GM18858 (cell line): ENCODE data around the gene SEMA3B.
"Not testable (repeated sequence)": the region's sequence is repeated elsewhere in the genome, so short reads cannot be mapped to it uniquely, and the experiment has no call there.

Experiments
- ATAC-seq: cut with Tn5 transposase; IDR thresholded peaks from one replicate; pipeline ENCODE4 v1.9.1; 2021; ENCODE audit not compliant: unreplicated experiment

SEMA3B gene

GRCh38 chr3:50237754-50238548 is 31.0 kb upstream of the SEMA3B start:
- ATAC-seq = peak; percentile 32

- ATAC-seq = no peak
These were observed 30.4 kb upstream of the SEMA3B start for GRCh38 chr3:50238549-50239026.

GRCh38 chr3:50239649-50240048 is 29.3 kb upstream of the SEMA3B start:
- ATAC-seq = no peak

GRCh38 chr3:50241163-50241562 is 27.8 kb upstream of the SEMA3B start:
- ATAC-seq = no peak

- no peak for ATAC-seq
These were observed 27.1 kb upstream of the SEMA3B start for GRCh38 chr3:50241713-50242380.

DNA sequence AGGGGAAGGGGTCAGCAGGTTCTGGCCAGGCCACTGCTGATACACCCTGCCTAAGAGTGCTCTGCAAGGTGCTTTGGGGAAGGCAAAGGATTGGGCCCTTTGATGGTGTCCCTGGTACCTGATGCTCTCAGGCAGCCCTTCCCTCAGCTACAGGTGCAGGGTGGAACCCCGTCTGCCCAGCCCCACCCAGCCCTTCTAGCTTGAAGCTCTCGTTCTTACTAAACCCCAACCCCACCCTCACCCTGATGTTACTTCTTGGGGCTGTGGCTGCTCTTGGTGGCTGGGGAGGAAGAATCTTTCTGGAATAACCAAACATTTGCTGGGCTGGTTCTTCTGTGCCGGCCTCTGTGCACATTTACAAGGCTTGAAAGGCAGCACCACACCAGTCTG is 26.6 kb upstream of the SEMA3B start:
- ATAC-seq = no peak

- ATAC-seq = no peak
These were observed 25.9 kb upstream of the SEMA3B start for GRCh38 chr3:50242851-50243542.

GRCh38 chr3:50243543-50243895 is 25.4 kb upstream of the SEMA3B start:
- no peak for ATAC-seq

DNA sequence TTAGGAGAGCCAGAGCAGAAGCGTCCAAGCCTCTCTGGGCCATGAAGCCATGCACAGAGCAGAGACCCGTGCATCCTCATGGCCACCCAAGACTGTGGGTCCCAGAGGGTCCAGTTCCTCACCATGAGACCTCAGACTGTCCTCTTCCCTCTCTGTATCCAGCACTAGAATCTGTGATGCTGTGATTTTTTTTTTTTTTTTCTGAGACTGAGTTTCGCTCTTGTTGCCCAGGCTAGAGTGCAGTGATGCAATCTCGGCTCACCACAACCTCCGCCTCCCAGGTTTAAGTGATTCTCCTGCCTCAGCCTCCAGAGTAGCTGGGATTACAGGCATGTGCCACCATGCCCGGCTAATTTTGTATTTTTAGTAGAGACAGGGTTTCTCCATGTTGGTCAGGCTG is 24.1 kb upstream of the SEMA3B start:
- ATAC-seq = not testable (repeated sequence)

DNA sequence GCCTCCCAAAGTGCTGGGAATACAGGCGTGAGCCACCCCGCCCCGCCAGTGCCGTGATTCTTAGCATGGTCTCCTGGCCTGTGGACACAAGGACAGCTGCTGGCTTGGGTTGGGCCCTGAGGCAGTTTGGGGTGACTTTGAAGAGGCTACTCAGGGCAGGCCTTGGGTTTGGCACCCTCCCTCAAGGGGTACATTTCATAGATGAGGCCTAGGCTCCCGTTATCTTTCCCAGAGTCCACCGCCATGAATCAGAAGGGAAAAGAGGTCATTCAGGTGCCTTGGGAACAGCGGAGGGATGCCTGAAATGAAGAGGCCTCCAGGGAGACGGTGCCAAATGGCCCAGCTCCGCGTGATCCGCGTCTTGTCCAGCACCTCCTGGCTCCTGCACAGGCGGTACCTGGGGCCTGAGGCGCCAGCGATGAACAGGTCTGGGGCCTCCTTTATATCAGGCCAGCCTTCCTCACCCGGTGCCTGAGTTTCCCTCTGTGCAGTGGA is 23.6 kb upstream of the SEMA3B start:
- ATAC-seq = no peak

- peak; percentile 37 for ATAC-seq
These were observed 23.0 kb upstream of the SEMA3B start for GRCh38 chr3:50245831-50246516.

DNA sequence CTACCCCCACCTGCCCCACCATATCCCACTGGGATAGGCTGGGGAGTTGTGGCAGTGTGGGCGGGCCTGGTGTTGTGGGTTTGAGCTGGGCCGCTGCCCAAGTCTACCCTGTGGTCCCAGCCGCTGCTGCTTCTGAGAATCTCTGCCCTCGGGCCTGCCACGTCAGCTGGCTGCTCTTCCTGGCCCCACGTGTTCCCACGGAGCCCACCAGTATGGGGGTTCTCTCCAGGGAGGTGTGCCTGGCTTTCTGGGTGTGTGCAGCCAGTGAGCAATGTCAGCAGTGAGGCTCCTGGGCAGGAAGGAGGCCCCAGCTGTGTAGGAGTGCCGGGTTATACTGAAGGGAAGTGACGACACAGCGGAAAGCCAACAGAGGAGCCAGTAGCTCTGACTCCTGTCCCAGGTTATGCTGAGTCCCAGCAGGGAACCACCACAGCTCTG is 22.4 kb upstream of the SEMA3B start:
- ATAC-seq = peak; percentile 37

DNA sequence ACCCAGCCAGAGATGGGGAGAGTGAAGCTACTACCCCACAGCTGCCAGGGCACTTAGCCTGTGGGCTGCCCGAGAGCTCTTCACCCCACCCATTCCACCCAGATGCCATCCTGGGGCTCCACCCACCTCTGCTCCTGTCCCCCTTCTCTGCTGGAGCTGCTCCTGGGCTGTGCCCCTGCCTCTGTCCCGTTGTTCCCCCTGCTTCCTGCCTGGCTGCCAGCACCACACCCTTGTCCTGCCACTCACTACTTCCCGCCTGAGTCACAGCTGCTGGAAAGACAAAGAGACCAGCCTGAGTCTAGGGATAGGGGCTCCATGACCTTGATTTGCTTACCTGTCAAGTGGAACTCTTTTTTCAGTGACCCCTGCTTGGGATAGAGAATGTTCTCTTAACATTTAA is 20.6 kb upstream of the SEMA3B start:
- ATAC-seq = no peak

DNA sequence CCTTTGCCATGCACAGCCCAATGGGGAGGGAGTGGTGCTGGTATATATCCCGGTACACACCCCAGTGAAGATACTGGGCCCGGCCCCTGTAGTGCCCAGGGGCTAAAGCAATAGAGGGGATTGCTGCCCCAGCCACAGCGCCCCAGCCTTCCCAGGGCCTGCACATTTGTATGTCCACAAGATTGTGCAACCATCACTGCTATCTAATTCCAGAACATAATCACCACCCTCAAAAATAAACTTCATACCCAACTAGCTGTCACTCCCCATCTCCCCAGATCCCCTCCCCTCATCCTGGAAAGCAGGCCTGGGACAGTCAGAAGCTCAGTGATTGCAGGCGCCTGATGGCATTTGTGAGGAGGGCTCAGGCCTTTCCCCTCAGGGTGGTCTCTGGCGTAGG is 19.5 kb upstream of the SEMA3B start:
- ATAC-seq = no peak

- no peak for ATAC-seq
These were observed 18.4 kb upstream of the SEMA3B start for GRCh38 chr3:50250514-50250913.

- no peak for ATAC-seq
These were observed 17.7 kb upstream of the SEMA3B start for GRCh38 chr3:50251220-50251619.

GRCh38 chr3:50254577-50255250 is 14.2 kb upstream of the SEMA3B start:
- ATAC-seq = no peak

DNA sequence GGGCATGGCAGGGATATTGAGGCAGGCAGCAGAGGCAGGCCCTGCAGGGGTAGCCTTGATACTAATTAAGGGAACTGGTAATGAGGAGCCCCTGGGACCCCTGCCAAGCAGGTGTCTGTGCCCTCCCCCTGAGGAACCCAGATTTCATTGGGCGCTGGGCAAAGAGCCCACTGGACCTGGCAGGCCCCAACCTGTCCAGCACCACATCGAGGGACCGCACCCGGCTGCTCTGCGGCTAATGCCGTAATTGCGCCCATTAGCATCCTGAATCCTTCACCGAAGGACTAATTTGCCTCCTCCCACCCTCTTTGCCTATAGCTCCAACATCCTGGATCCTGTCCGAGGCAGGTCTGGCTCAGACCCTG is 13.7 kb upstream of the SEMA3B start:
- ATAC-seq = no peak

DNA sequence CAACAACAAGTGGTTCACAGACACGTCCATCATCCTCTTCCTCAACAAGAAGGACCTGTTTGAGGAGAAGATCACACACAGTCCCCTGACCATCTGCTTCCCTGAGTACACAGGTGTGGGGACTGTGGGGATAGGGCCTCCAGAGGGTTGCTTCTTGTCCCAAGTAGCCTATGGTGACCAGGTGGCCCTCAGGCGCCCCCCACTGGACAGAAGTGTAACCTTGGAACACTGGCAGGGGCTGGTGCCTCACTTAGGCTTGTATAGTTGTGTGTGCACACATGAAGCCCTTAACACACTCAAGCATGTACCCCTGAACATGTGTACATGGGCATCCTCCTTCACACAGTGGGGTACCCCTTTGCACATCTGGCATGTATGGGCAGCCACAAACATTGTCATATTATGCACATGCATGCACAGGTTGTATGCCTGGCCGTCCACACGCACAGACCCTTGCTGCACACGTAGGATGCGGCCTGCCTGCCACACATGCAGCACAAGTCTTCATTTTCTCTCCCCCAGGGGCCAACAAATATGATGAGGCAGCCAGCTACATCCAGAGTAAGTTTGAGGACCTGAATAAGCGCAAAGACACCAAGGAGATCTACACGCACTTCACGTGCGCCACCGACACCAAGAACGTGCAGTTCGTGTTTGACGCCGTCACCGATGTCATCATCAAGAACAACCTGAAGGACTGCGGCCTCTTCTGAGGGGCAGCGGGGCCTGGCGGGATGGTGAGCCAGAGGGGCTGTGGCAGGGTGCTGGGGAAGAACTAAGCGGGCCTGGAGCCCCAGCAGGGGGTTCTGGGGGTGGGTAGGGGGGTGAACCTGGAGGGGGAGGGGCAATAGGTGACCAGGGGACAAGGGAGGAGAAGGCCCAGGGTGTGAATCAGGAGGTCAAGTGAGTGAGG is 11.7 kb upstream of the SEMA3B start:
- ATAC-seq = no peak
